HL-60 (cell line): ENCODE measurements around the gene XBP1.

ENCODE experiments used
- DNase-seq, 2 experiments: peaks; one replicate each; pipeline ENCODE4 v3.0.0-alpha.2; 2010 to 2020; ENCODE audit warnings: low read depth in 1 of 2, low spot score in 1 of 2
- H3K27ac ChIP-seq: fragments of 250-450 bp; sonication (Bioruptor Pico); replicated peaks from 2 replicates; pipeline ENCODE4 v1.5.1; 2020; ENCODE audit warnings: mild to moderate bottlenecking, moderate library complexity
- H3K27me3 ChIP-seq: fragments of 250-450 bp; sonication (Bioruptor Pico); 2 replicates; pipeline ENCODE4 v1.5.1; 2021; ENCODE audit warnings: mild to moderate bottlenecking, moderate library complexity; ENCODE audit not compliant: insufficient read depth, poor library complexity, severe bottlenecking
- H3K4me3 ChIP-seq: replicated peaks from 2 replicates; pipeline ENCODE4 v1.5.1; 2011; ENCODE audit warnings: mild to moderate bottlenecking, control low read depth, low read length; ENCODE audit not compliant: insufficient read depth
- CTCF ChIP-seq: IDR thresholded peaks from one replicate; pipeline ENCODE4 v1.5.1; 2011; ENCODE audit warnings: low read length, control low read depth, inconsistent platforms; ENCODE audit not compliant: insufficient read depth
- GABPA ChIP-seq: IDR thresholded peaks from 2 replicates; pipeline ENCODE4 v1.6.1; 2012; ENCODE audit warnings: low read depth
- POLR2AphosphoS5 ChIP-seq: IDR thresholded peaks from 2 replicates; pipeline ENCODE4 v1.6.1; 2012; ENCODE audit warnings: low read depth
- REST ChIP-seq: IDR thresholded peaks from 2 replicates; pipeline ENCODE4 v1.6.1; 2012; ENCODE audit warnings: low read depth; ENCODE audit not compliant: insufficient replicate concordance
- SPI1 ChIP-seq: IDR thresholded peaks from 2 replicates; pipeline ENCODE4 v1.6.1; 2012; ENCODE audit warnings: low read depth, mild to moderate bottlenecking, borderline replicate concordance

The XBP1 gene

GRCh38 chr22:28819253-28820096, 19.1 kb upstream of the XBP1 start:
- no peaks in the 10 kb centered on the region for H3K27me3 ChIP-seq
- H3K27ac ChIP-seq = peak overlapping the region; percentile 34; the same call in 1 of the 2 replicates
- no peak for DNase-seq
- TF ChIP-seq REST (no peak), POLR2AphosphoS5 (no peak), SPI1 (no peak)
- H3K4me3 ChIP-seq = no peak overlapping the region

GRCh38 chr22:28817919-28818859, 17.8 kb upstream of the XBP1 start:
- H3K27ac ChIP-seq = peak overlapping the region; percentile 34
- DNase-seq = no peak
- TF ChIP-seq CTCF (no peak), REST (no peak), GABPA (no peak), POLR2AphosphoS5 (no peak)
- H3K4me3 ChIP-seq = no peak overlapping the region
- no peaks in the 10 kb centered on the region for H3K27me3 ChIP-seq

- no peaks in the 10 kb centered on the region for H3K27me3 ChIP-seq
- H3K4me3 ChIP-seq = no peak overlapping the region
- no peak for DNase-seq
- H3K27ac ChIP-seq = no peak overlapping the region
- no peak for TF ChIP-seq CTCF
Measured at GRCh38 chr22:28817064-28817463, 16.7 kb upstream of the XBP1 start.

GRCh38 chr22:28815729-28816128, 15.4 kb upstream of the XBP1 start:
- Histone ChIP-seq H3K27ac (no peak overlapping the region), H3K27me3 (no peaks in the 10 kb centered on the region), H3K4me3 (no peak overlapping the region)
- DNase-seq = no peak
- TF ChIP-seq POLR2AphosphoS5 (no peak), REST (no peak), SPI1 (no peak), GABPA (no peak), CTCF (no peak)
